LNCAP (cell line): ENCODE measurements around the gene SCUBE3.

Experiments
- TF ChIP-seq, protein P1 (sequence below): fragments of 450-650 bp; IDR thresholded peaks from 2 replicates; pipeline ENCODE4 v1.5.1; 2017; ENCODE audit warnings: mild to moderate bottlenecking

Gene SCUBE3

DNA sequence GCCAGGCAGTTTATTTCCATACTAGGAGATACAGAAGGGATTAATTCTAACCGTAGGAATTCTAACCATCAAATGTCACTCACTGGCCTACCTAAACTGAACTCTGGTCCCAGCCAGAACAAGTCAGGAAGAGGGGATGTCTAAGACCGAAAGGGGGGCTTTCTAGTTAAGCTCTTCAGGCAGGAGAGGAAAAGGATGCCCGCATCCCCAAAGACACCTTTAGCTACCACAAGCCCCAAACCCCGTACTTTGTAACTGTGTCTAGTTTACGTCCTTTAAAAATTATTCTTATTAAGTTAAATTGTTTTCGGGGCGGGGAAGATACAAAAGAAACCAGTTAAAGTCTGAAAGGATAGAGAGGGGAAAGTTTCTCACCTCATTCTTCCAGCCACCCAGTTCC lies 44.6 kb downstream of the SCUBE3 start:
- TF ChIP-seq, protein P1, sequence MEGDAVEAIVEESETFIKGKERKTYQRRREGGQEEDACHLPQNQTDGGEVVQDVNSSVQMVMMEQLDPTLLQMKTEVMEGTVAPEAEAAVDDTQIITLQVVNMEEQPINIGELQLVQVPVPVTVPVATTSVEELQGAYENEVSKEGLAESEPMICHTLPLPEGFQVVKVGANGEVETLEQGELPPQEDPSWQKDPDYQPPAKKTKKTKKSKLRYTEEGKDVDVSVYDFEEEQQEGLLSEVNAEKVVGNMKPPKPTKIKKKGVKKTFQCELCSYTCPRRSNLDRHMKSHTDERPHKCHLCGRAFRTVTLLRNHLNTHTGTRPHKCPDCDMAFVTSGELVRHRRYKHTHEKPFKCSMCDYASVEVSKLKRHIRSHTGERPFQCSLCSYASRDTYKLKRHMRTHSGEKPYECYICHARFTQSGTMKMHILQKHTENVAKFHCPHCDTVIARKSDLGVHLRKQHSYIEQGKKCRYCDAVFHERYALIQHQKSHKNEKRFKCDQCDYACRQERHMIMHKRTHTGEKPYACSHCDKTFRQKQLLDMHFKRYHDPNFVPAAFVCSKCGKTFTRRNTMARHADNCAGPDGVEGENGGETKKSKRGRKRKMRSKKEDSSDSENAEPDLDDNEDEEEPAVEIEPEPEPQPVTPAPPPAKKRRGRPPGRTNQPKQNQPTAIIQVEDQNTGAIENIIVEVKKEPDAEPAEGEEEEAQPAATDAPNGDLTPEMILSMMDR = no peak

DNA sequence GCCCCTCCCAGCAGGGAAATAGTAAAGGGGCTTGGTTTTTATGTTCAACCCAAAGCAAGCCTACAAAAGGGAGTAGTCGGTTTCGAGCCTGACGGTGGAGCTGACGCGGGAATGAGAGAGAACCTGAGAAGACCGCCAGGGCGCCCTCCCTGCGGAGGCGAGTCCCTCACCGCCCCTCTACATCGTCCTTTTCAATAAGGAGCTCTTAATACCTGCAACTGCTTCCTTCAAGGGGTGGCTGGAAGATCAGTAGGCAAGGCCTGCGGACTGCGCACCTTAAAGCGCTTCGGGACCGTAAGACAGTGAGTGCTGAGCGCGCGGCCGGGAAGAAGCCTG lies 45.1 kb downstream of the SCUBE3 start:
- TF ChIP-seq, protein P1 = no peak

DNA sequence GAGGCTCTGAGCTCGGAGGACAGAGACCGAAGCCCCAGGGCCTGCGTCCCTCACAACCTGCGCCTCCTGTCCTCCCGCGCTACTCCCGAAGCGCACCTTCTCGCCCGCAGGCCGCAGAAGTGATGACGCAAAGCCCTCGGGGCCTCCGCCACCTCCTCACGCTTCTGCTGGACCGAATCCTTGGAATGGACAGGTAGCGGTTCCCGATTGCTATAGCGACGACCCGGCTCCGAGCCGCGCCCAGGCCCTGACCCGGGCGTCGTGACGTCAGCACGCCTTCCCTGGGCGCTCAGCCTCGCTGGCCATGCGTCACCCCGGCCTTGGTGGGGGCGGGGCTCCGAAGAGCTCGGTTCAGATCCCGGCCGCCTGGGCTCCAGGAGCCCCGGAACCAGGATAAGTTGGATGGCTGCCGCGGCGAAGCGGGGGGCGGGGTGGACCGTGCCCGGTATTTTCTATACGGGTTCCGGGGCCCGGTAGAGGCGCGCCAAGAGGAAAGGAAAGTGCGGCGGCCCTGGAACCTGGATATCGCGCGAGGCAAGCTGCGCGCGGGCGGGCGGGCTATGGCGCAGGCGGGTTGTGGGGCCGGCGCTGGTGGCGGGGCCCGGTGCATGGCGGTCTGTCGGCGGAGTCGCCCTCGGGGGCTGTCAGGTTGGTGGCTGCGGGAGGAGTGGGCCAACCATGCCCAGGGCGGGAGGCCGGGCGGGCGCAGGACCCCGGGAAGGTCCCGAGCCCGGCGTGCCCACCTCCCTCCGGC lies 45.6 kb downstream of the SCUBE3 start, which contains the start of gene ZNF76:
ZNF76 (plus strand) TSS at position 542 of the 754 bp plus-strand sequence. CDS start 21,417 bp downstream, outside the sequence.
- TF ChIP-seq, protein P1 = no peak

DNA sequence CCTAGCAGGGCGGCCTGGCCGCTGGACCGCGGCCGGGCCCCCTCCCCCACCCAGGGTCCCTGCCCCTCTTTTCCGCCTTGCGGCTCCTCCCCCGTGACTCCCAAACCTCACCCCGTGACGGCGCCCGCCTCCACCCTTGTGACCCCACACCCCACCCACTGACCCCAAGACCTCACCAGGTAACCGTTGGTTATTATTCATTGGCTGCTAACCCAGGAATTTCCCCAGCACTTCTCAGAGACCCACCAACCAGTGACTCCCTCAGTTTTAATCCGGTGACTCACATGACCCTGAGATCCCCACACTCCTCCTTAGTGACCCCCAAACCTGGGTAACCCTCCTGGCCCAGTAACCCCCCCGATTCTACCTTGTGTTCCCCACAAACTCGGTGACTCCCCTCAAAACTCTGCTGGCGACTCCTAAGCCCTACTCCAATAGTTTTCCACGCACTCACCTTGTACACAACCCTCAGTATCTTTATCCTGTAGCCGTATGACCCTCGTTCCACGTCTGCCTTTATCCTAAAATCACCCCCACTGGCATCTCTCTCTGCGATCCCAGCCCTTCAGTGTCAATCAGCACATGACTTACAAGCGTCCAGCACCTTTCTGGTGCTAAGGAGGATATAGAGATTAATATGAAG lies 46.3 kb downstream of the SCUBE3 start:
- TF ChIP-seq, protein P1 = no peak

DNA sequence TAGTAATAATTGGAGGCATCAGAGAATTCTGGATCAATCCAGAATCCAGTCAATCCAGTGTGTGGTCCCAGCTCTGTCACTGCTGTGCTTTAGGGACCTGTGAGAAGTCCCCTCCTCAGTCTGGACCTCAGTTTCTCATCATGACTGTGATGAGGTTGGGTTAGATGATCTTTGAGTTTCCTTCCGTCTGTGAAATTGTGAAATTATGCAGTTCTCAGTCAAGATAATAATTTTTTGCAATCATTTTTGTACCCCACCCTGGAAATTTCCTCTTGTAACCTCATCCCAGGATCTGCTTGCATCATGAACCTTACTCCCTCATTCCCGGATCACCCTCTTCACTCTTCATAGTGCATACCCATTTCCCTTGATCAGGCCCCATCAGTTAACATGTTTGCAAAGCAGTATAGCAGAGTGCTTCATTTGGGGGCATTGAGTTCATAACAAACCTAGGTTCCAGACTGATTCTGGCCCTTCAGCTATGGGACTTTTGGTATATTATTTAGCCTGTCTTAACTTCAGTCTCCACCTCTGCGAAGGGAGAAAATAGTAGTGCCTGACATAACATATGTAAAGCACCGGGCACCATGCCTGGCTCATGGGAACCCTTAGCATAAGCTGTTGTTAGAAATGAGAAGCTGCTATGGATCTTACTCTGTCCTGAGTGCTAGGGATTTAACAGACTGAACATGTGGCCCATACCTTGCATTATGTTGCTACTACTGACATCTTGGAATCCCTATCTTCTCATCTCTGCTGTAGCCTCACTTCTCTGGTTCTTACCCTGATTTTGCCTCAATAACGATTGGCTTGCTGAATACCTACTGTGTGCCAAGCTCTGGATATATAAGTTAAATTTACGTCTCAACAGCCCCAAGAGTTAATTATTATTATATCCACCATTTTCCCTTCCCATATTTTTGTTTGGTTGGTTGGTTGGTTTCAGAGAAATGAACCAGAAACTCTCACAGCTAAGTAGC lies 47.1 kb downstream of the SCUBE3 start:
- TF ChIP-seq, protein P1 = no peak

DNA sequence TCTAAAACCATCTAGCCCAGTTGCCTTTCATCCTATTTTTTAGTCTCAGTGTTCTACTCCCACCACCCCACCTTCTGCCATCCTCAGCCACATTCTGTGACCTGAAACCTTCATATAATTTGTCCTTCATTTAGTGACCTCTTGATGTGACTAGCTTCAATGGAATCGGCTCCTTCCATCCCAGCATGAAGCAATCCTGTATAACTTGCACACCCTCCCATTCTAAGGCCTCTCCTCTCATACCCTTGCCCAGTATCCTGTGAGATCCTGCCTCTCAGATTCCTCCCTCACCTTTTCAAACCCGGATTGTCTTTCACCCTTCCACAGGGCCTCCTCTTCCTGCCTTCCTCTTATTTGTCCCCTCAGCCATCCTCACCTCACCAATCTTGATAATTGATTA lies 48.8 kb downstream of the SCUBE3 start:
- TF ChIP-seq, protein P1 = no peak

DNA sequence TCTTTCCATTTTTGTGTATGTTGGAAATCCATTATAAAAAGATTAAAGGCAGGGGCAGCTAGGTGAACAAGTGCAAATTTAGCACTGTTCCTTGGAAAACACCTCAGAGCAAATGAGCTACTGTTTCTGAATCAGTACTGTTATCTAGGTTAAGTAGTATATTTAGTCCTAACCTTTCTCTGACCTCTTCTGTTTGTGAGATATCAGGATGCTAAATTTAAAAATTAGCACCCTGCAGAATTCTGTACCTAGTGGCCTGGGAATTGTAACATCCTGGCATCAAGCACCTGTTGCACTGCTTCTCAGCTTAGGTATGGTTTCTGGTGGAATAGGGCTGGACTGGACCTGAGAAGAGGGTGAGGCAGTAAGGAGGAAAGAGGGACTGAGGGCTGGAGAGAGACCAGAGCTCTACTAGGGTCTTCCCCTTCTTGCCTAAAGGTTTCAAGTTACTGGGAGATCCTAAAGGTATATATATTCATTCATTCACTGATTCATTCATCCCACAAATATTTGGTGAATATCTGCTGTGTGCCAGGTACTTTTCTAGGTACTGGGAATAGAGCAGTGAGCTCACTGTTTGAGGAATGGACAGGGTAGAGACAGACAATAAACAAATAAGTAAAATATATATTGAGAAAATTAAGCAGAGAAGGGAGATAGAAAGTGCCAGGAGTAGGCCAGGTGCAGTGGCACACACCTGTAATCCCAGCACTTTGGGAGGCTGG lies 51.0 kb downstream of the SCUBE3 start:
- TF ChIP-seq, protein P1 = no peak
